HFF-Myc (cell line): ENCODE results near the gene THSD7B.

Experiments
- DNase-seq: peaks from one replicate; pipeline ENCODE4 v3.0.0-alpha.2; 2011; ENCODE audit warnings: low read depth; ENCODE audit errors: extremely low read depth
- H3K4me3 ChIP-seq: replicated peaks from 2 replicates; pipeline ENCODE4 v1.5.1; 2011; ENCODE audit warnings: low read depth, mild to moderate bottlenecking, control low read depth, low read length
- TF ChIP-seq, protein P1 (sequence below): IDR thresholded peaks from 2 replicates; pipeline ENCODE4 v1.5.1; 2012; ENCODE audit warnings: mild to moderate bottlenecking, low read depth, low read length, control low read depth; ENCODE audit errors: missing control alignments

Gene THSD7B

DNA sequence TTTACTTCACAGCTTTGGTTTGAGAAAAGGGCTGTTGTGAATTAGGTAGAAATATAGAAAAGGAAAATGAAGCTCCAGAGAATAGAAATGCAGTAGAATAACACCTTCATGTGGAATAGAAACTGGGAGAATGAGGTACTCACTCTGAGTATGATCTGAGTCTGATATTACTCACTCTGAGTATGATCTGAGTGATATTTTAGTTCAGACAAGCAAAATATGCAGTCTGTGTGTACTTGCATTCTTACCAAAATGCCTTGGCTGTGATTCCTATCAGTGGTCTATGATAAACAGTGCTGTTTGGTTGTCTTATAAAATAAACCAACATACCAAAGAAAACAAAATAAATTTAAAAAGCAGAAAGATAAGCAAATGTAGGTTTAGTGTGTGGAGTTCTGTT, 487.6 kb downstream of the THSD7B start:
- no peak for DNase-seq
- TF ChIP-seq, protein P1, sequence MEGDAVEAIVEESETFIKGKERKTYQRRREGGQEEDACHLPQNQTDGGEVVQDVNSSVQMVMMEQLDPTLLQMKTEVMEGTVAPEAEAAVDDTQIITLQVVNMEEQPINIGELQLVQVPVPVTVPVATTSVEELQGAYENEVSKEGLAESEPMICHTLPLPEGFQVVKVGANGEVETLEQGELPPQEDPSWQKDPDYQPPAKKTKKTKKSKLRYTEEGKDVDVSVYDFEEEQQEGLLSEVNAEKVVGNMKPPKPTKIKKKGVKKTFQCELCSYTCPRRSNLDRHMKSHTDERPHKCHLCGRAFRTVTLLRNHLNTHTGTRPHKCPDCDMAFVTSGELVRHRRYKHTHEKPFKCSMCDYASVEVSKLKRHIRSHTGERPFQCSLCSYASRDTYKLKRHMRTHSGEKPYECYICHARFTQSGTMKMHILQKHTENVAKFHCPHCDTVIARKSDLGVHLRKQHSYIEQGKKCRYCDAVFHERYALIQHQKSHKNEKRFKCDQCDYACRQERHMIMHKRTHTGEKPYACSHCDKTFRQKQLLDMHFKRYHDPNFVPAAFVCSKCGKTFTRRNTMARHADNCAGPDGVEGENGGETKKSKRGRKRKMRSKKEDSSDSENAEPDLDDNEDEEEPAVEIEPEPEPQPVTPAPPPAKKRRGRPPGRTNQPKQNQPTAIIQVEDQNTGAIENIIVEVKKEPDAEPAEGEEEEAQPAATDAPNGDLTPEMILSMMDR: no peak
- no peak overlapping the region for H3K4me3 ChIP-seq

DNA sequence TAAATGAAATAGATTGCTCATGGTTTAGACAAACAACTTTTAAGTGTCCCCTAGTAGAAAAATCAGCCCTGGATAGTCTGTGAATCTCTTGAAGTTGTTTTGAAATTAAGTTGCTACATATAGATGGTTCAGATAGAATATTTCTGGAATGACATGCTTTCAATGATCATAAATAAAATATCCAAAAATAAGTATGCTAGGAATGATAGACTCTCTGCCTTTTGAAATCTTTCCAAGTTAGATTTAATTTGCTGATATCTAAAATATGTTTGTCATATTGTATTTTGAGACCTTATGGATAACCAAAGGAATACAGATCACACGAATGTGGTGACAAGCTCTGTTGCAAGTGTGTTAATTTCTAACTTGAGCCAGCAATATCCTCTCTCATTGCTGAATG, 488.7 kb downstream of the THSD7B start:
- TF ChIP-seq, protein P1: no peak
- DNase-seq: no peak
- no peak overlapping the region for H3K4me3 ChIP-seq

DNA sequence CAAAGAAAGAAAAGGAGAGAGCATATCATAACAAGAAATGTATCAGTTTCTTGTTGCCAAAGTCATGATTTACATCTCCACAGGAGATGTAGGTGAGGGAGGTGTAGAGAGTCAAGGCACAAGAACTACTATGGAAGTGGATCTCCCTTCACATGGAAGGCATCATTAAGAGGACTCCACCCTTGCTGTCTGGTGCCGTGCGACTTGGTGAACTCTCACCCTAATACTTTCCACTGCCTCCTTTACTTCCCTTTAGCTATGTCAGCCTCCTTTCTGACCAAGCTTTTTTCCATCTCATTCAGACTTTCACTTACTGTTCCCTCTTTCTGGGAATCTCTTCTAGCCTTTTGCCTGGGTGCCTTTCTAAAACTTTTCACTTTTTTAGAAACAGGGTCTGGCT, 490.0 kb downstream of the THSD7B start:
- TF ChIP-seq, protein P1: no peak
- no peak overlapping the region for H3K4me3 ChIP-seq
- DNase-seq: no peak

DNA sequence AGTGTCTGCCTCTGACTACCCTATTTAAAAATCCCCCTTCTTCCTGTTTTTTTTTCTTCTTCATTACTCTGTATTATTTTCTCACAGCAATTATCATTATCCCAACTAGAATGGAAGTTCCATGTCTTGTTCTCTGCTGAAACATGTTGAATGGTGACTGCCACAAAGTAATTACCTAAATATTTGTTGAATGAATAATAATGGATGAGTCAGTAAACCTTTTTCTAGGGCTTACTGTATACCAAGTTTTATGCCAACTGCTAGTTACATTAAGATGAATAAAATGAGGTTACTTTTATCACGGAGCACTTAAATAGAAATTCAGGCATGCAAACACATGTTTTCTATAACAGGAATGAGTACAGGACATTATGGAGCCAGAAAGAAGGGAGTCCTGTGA, 490.6 kb downstream of the THSD7B start:
- TF ChIP-seq, protein P1: no peak
- no peak overlapping the region for H3K4me3 ChIP-seq
- no peak for DNase-seq

DNA sequence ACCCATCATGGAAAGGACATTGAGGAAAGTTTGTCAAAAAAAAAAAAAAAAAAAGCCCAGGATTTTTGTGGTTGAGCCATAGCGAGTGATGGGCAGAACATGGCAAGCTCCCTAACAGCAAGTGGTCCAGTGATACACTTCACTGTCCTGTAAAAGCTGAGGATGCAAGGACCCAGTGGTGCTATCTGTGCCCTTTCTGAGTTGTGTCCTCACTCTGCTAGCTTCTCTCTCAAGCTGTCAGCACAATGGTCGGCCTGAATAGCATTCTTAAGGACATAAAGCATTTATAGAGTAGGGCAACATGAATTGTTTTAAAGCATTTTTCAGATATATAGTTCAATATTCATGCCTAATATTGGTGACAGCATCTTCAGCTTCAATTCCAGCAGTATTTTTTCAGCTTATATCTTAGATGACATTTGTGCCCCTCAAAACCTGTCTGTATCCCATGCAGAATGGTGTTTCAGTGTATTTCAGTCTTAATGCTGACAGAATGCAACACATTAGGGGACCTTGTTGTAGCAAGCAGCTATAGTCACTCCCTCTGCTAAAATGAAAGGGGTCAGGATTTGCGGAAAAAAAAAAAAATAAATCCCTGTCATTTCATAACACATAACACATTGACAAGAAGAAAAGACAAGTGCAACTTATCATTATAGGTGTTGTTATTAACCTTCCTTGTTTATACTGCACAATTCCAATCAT, 496.7 kb downstream of the THSD7B start:
- DNase-seq: no peak
- TF ChIP-seq, protein P1: no peak

DNA sequence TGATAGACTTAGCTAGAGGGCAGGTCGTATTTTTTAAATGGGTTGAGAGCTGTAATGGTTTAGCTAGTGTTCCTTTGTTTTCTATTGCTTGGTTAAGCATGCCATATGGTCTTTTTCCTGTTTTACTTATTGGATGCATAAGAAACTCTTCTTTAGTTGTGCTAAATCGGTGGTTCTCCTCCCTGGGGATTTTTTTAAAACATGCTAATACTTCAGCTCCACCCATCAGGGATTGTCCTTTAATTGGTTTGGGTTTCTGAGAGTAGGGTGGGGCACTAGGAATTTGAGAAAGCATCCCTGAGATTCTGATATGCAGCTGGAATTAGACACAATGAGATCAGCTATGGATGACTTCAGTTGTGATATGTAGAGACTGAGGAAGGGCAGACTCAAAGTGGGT, 497.2 kb downstream of the THSD7B start:
- no peak for DNase-seq
- H3K4me3 ChIP-seq: no peak overlapping the region
- TF ChIP-seq, protein P1: no peak

More for the DNA sequence above, 496.7 kb downstream of the THSD7B start:
- no peak overlapping the region for H3K4me3 ChIP-seq
